GM23248 (cell line): ENCODE measurements around the gene GRAMD1A. TPM values are rescaled to one million over a fixed set of nuclear protein-coding genes. Genes with fewer than 3 reads are reported as not detected.

Experiments
- DNase-seq: peaks from one replicate; pipeline ENCODE4 v3.0.0-alpha.2; 2015
- H2AFZ ChIP-seq: fragments of 200-600 bp; sonication (generic); 2 replicates; pipeline ENCODE4 v1.6.1; 2016; ENCODE audit warnings: antibody characterized with exemption
- H3F3A ChIP-seq: fragments of 200-600 bp; sonication (generic); 2 replicates; pipeline ENCODE4 v1.6.1; 2016; ENCODE audit warnings: mild to moderate bottlenecking, antibody characterized with exemption, mixed run types; ENCODE audit not compliant: insufficient read depth
- H3K27ac ChIP-seq: fragments of 200-600 bp; sonication (generic); 2 replicates; pipeline ENCODE4 v1.5.1; 2016; ENCODE audit warnings: mild to moderate bottlenecking
- H3K27me3 ChIP-seq: fragments of 200-600 bp; sonication (generic); replicated peaks from 2 replicates; pipeline ENCODE4 v1.6.1; 2016; ENCODE audit warnings: mild to moderate bottlenecking; ENCODE audit not compliant: insufficient read depth
- H3K36me3 ChIP-seq: fragments of 200-600 bp; sonication (generic); 2 replicates; pipeline ENCODE4 v1.6.1; 2016; ENCODE audit warnings: low read depth, mild to moderate bottlenecking
- H3K4me1 ChIP-seq: fragments of 200-600 bp; sonication (generic); 2 replicates; pipeline ENCODE4 v1.6.1; 2016; ENCODE audit warnings: mild to moderate bottlenecking; ENCODE audit not compliant: insufficient read depth
- H3K4me2 ChIP-seq: fragments of 200-600 bp; sonication (generic); one replicate; pipeline ENCODE4 v1.6.1; 2016; ENCODE audit warnings: mild to moderate bottlenecking; ENCODE audit not compliant: unreplicated experiment
- H3K4me3 ChIP-seq: fragments of 200-600 bp; sonication (generic); 2 replicates; pipeline ENCODE4 v1.5.1; 2016; ENCODE audit warnings: mild to moderate bottlenecking
- H3K79me2 ChIP-seq: fragments of 200-600 bp; sonication (generic); 2 replicates; pipeline ENCODE4 v1.6.1; 2016; ENCODE audit warnings: mild to moderate bottlenecking; ENCODE audit not compliant: insufficient read depth
- H3K9ac ChIP-seq: fragments of 200-600 bp; sonication (generic); 2 replicates; pipeline ENCODE4 v1.6.1; 2016; ENCODE audit warnings: mild to moderate bottlenecking
- H3K9me2 ChIP-seq: fragments of 200-600 bp; sonication (generic); 2 replicates; pipeline ENCODE4 v1.6.1; 2016; ENCODE audit warnings: mixed run types, mild to moderate bottlenecking, moderate library complexity; ENCODE audit not compliant: insufficient read depth
- H3K9me3 ChIP-seq: fragments of 200-600 bp; sonication (generic); one replicate; pipeline ENCODE4 v1.6.1; 2017; ENCODE audit warnings: low read depth
- H4K20me1 ChIP-seq: fragments of 200-600 bp; sonication (generic); 2 replicates; pipeline ENCODE4 v1.6.0; 2016; ENCODE audit not compliant: insufficient read depth
- EZH2 ChIP-seq: fragments of 200-600 bp; sonication (generic); IDR thresholded peaks from 2 replicates; pipeline ENCODE4 v1.6.1; 2018; ENCODE audit warnings: antibody characterized with exemption, mild to moderate bottlenecking; ENCODE audit not compliant: insufficient read depth, poor library complexity, severe bottlenecking
- EZH2phosphoT487 ChIP-seq: fragments of 200-600 bp; sonication (generic); IDR thresholded peaks from 2 replicates; pipeline ENCODE4 v1.6.1; 2018; ENCODE audit warnings: antibody characterized with exemption, moderate library complexity, mild to moderate bottlenecking, low read depth; ENCODE audit not compliant: insufficient read depth
- WGBS, 2 experiments: methylation state at CpG; one replicate each; pipeline ENCODE4 v1.1.6; 2015 to 2017; ENCODE audit warnings: low lambda C conversion rate in 2 of 2, low coverage in 1 of 2; ENCODE audit errors: missing lambda C conversion rate in 2 of 2; 5-methylcytosine and 5-hydroxymethylcytosine counted together
- in situ Hi-C: fragments of 300-500 bp; cut with MboI; formaldehyde crosslinking; loops from 2 replicates; pipeline ENCODE4 v1.15.0; 2020
- polyA plus RNA-seq: library from polyadenylated mRNA; unstranded; fragments of >200 nt; fragmentation: Nextera tagmentation; extraction: Ambion mirVana; gene quantifications from 2 replicates; pipeline ENCODE4 v1.2.1, GENCODE V29; 2016
- total RNA-seq: library from RNA; depleted of rRNA; stranded (reverse); fragments of >200 nt; shearing (Covaris generic); gene quantifications from 2 replicates; pipeline ENCODE4 v1.2.3, GENCODE V29; 2014

GRAMD1A gene
- total and polyA plus RNA-seq, 2 experiments from 2014 or later, result 17.3 to 33.8 TPM

- Histone ChIP-seq H2AFZ (no peak overlapping the region), H3K4me3 (no peak overlapping the region), H3K9me3 (no peaks in the 10 kb centered on the region), H3K9ac (no peak overlapping the region), H3K27me3 (0 out of 2 replicates have a peak, but pooled peaks cover 5% of the 10 kb centered on the region), H4K20me1 (no peaks in the 10 kb centered on the region), H3F3A (no peaks in the 10 kb centered on the region), H3K9me2 (no peaks in the 10 kb centered on the region), H3K36me3 (no peaks in the 10 kb centered on the region), H3K4me2 (no peak overlapping the region), H3K4me1 (0 out of 2 replicates have a peak, but pooled peaks cover 2% of the 10 kb centered on the region), H3K27ac (no peak overlapping the region), H3K79me2 (no peaks in the 10 kb centered on the region)
- TF ChIP-seq EZH2phosphoT487, result no peak
- no peak for TF ChIP-seq EZH2
- peak; percentile 88 for DNase-seq
- in situ Hi-C loops, result no loop called here
- 72 to 74% methylated on average over 10 of the region's 10 CpGs for WGBS, 2 experiments
Observed at GRCh38 chr19:35063940-35064818, 64.1 kb downstream of the GRAMD1A start.

- Histone ChIP-seq H3K9me3 (no peaks in the 10 kb centered on the region), H3F3A (no peaks in the 10 kb centered on the region), H3K9ac (no peak overlapping the region), H4K20me1 (no peaks in the 10 kb centered on the region), H3K4me2 (no peak overlapping the region), H2AFZ (no peak overlapping the region), H3K36me3 (no peaks in the 10 kb centered on the region), H3K9me2 (no peaks in the 10 kb centered on the region), H3K27me3 (0 out of 2 replicates have a peak, but pooled peaks cover 6% of the 10 kb centered on the region), H3K27ac (no peak overlapping the region), H3K4me3 (no peak overlapping the region), H3K79me2 (no peaks in the 10 kb centered on the region), H3K4me1 (0 out of 2 replicates have a peak, but pooled peaks cover 2% of the 10 kb centered on the region)
- no peak for DNase-seq
- WGBS, 2 experiments, result 74 to 79% methylated on average over 10 of the region's 10 CpGs
- in situ Hi-C loops, result no loop called here
- no peak for TF ChIP-seq EZH2phosphoT487
- TF ChIP-seq EZH2, result no peak
Observed at GRCh38 chr19:35065574-35065973, 65.5 kb downstream of the GRAMD1A start.

GRCh38 chr19:35066121-35066520 is 66.0 kb downstream of the GRAMD1A start:
- Histone ChIP-seq H3F3A (no peaks in the 10 kb centered on the region), H3K79me2 (no peaks in the 10 kb centered on the region), H3K4me2 (no peak overlapping the region), H4K20me1 (no peaks in the 10 kb centered on the region), H2AFZ (no peak overlapping the region), H3K4me1 (0 out of 2 replicates have a peak, but pooled peaks cover 2% of the 10 kb centered on the region), H3K9ac (no peak overlapping the region), H3K27ac (no peak overlapping the region), H3K36me3 (no peaks in the 10 kb centered on the region), H3K9me2 (no peaks in the 10 kb centered on the region), H3K9me3 (no peaks in the 10 kb centered on the region), H3K4me3 (no peak overlapping the region), H3K27me3 (0 out of 2 replicates have a peak, but pooled peaks cover 6% of the 10 kb centered on the region)
- in situ Hi-C loops, result no loop called here
- DNase-seq, result no peak
- TF ChIP-seq EZH2phosphoT487 (no peak), EZH2 (no peak)
- 78 to 86% methylated on average over 9 to 13 of the region's 15 CpGs for WGBS, 2 experiments

GRCh38 chr19:35066691-35067563 is 66.8 kb downstream of the GRAMD1A start:
- Histone ChIP-seq H3K4me1 (0 out of 2 replicates have a peak, but pooled peaks cover 2% of the 10 kb centered on the region), H3K9me3 (no peaks in the 10 kb centered on the region), H3K36me3 (no peaks in the 10 kb centered on the region), H3K9ac (no peak overlapping the region), H3K79me2 (no peaks in the 10 kb centered on the region), H3K4me3 (no peak overlapping the region), H2AFZ (no peak overlapping the region), H3K9me2 (no peaks in the 10 kb centered on the region), H3K27ac (no peak overlapping the region), H3F3A (no peaks in the 10 kb centered on the region), H4K20me1 (no peaks in the 10 kb centered on the region), H3K27me3 (0 out of 2 replicates have a peak, but pooled peaks cover 3% of the 10 kb centered on the region), H3K4me2 (no peak overlapping the region)
- in situ Hi-C loops, result no loop called here
- TF ChIP-seq EZH2, result no peak
- TF ChIP-seq EZH2phosphoT487, result no peak
- 10 to 15% methylated on average over 14 of the region's 14 CpGs for WGBS, 2 experiments
- DNase-seq, result peak; percentile 85
